ENCODE results near the gene KCTD14.
"Not testable (repeated sequence)": the region's sequence is repeated elsewhere in the genome, so short reads cannot be mapped to it uniquely, and the experiment has no call there.

The KCTD14 gene

GRCh38 chr11:78031629-78032028, 8.6 kb upstream of the KCTD14 start:
- H3K27ac ChIP-seq = no peak overlapping the region
- TF ChIP-seq ZFX (IDR thresholded peaks at IDR 0.05; ENCODE audit: borderline replicate concordance) (no peak), CTCF (IDR thresholded peaks at IDR 0.05) (no peak)

GRCh38 chr11:78030429-78031325, 7.6 kb upstream of the KCTD14 start:
- no peak for TF ChIP-seq CTCF (IDR thresholded peaks at IDR 0.05)
- TF ChIP-seq ZFX (IDR thresholded peaks at IDR 0.05; ENCODE audit: borderline replicate concordance) = no peak
- no peak overlapping the region for H3K27ac ChIP-seq

- H3K27ac ChIP-seq = not testable (repeated sequence)
These were observed 5.3 kb upstream of the KCTD14 start for GRCh38 chr11:78028423-78028822.

- no peak overlapping the region for H3K27ac ChIP-seq
- TF ChIP-seq ZFX (IDR thresholded peaks at IDR 0.05; ENCODE audit: borderline replicate concordance) = no peak
- no peak for TF ChIP-seq CTCF (IDR thresholded peaks at IDR 0.05)
These were observed 4.7 kb upstream of the KCTD14 start for GRCh38 chr11:78027759-78028158.

GRCh38 chr11:78025378-78025777, 2.3 kb upstream of the KCTD14 start:
- no peak overlapping the region for H3K27ac ChIP-seq
- TF ChIP-seq ZFX (IDR thresholded peaks at IDR 0.05; ENCODE audit: borderline replicate concordance) (no peak), CTCF (IDR thresholded peaks at IDR 0.05) (no peak)

- H3K27ac ChIP-seq = no peak overlapping the region
- TF ChIP-seq CTCF (IDR thresholded peaks at IDR 0.05) (no peak), ZFX (IDR thresholded peaks at IDR 0.05; ENCODE audit: borderline replicate concordance) (no peak)
These were observed 350 bp upstream of the KCTD14 start for GRCh38 chr11:78023426-78023825.

GRCh38 chr11:78021611-78022010, 1.5 kb downstream of the KCTD14 start:
- TF ChIP-seq CTCF (IDR thresholded peaks at IDR 0.05) = no peak
- no peak for TF ChIP-seq ZFX (IDR thresholded peaks at IDR 0.05; ENCODE audit: borderline replicate concordance)
- no peak overlapping the region for H3K27ac ChIP-seq

Data from 22Rv1 (cell line).